Left renal cortex interstitium (tissue), 4 donors: ENCODE data around the gene ZBTB20. TPM values are rescaled to one million over a fixed set of nuclear protein-coding genes. Genes with fewer than 3 reads are reported as not detected.
A peak's percentile ranks its signal among the peaks of the same experiment; 100 is the strongest.

Experiments
- DNase-seq, 4 donors: peaks; one replicate each; pipeline ENCODE4 v3.0.0-alpha.2; 2013; ENCODE audit warnings: low read depth in 4 of 4, low spot score in 2 of 4, missing footprints in 1 of 4
- polyA plus RNA-seq, 4 donors: library from polyadenylated mRNA; unstranded; fragments of 120-200 nt; gene quantifications; one replicate each; pipeline ENCODE4 v1.2.1, GENCODE V29; 2013; ENCODE audit not compliant: insufficient read length in 4 of 4

Gene ZBTB20
- polyA plus RNA-seq, 4 donors = 4.5 to 6.5 (median 5.8) TPM

DNA sequence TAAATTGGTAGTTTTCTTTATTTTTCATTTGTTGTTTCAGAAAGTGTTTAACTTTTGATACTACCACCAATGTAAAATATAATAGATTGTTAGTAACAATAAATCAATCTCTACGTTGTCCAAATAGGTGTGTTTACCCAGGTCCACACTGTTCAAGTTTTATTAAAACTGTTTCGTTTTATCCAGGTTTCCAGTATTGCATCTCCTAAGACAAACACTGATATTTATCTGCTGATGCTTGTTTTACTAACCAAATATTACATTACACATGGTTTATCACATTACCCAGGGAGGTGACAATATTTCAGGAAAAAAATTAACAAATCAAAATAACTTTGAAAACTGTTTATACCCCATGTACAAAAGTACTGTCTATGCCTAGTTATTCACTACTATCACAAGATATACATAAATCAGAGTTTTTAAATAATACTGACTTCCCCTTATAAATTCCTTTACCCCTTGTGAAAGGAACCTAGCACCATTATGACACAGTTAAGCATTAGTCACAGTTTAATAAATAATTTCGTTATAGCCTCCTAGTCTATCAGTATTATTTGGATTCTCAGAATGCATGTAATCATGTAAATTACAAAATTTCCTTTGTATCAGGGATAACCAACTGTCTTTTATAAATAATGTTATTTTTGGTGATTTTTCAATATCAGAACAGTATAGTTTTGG, 205.3 kb downstream of the ZBTB20 start:
- no peak for DNase-seq

DNA sequence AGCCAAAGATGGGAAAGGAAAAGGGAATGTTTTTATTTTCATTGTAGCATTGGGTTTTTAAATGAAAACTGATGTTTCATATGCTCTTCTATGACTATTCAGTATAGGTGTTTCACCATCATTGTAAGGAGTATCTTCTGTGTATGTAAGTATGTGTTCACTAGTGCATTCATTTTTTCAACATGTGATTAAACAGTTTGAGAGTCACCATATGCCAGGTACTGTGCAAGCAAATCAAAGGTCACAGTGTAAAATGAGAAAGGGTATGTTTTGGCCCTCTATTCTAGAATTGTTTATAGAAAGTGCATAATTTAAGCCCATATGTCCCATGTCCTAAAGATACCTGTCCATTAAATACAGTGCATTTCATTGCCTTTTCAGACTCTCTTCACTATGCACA, 207.2 kb downstream of the ZBTB20 start:
- DNase-seq = no peak

DNA sequence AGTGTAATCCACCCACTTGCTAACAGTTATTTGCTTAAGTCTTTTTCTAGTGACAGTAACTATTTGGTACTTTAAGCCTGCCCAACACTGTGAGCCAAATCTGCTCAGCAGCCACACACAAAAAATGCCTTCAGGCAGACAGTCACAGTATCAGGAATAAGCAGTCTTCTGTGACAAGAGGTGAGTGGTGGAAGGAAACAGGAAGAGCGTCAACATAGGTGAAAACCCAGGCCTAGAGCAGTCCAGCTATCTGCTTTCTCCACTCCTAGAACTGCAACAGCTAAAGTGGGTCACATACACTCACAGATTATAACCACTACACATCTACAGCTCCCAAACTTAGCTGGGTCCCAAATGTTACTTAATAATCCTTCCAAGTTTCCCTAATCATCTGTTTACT, 213.7 kb downstream of the ZBTB20 start:
- DNase-seq = no peak

DNA sequence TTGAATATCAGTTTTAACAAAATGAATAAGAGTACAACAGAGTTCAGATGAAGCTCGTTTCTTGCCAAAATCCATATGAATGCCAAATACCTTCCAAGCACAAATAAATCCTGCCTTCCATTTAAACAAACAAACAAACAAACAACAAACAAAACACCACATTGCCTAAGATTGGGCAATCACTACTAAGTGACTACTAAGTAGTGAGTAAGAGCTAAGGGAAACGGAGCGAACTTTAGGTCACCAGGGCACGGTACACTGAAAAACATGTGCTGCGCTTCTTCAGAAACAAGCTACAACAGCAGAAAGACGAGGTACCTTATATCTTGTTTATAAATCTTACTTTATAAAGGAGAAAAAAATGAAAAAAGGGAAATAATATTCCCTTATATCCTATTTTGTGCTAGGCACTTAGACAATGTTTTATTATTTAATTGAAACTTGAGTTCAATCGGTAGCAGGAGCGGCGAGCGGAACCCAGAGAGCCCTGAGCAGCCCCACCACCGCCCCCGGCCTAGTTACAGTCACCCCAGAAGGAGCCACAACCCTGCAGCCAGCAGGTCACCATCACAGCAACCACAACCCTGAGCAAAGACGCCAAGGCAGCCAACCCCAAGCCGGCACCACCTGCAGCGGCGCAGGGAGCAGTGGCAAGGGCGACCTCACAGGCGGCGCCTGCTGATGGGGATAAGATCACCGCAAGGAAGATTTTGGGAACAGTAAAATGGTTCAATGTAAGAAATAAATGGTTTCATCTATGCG, 216.9 kb downstream of the ZBTB20 start:
- no peak for DNase-seq

DNA sequence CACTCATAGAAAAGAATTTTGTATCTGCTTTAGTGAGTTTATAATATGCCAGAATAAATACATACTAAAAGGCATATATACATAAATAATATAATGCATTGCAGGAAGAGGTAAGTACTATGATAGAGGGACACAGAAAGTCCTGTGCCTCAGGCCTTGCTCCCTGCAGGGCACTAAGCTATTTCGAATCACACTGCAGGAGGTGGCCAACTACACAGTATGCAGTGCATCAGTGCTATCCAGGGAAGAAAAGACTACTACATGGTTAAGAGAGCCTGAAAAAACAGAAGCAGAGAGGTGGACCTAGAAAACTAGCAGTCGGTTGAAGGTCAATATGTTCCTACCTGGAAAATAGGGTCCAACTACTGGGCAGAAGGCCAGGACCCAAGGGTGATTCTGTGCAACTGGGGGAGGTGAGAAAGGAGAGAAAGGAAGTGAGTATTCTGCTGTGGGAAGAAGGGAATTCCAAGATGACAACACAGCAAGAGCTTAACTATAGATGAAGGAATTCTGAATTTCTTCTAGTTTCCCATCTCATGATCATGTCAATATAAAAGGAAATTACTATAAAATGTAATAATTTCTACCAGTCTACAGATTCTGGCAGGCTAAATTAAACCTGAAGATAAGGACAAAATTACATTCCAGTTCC, 218.0 kb downstream of the ZBTB20 start:
- no peak for DNase-seq

DNA sequence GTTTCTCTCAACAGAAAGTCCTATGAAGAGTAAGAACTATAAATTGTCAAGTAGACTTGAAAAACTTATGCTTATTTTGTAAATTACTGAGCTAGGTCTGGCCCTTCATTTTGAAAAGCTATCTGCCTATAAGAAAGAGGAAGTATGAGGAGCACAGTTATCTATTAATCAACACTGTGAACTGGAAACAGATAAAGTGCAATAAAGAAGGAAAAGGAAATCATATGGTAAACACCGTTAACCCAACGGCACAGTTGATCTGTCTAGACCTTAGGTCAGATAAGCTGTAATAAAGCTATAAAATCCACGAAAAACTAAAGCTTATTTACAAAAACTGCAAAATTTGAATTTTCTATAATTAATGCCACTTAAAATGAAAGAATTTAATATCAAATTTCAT, 242.5 kb downstream of the ZBTB20 start:
- DNase-seq = no peak

DNA sequence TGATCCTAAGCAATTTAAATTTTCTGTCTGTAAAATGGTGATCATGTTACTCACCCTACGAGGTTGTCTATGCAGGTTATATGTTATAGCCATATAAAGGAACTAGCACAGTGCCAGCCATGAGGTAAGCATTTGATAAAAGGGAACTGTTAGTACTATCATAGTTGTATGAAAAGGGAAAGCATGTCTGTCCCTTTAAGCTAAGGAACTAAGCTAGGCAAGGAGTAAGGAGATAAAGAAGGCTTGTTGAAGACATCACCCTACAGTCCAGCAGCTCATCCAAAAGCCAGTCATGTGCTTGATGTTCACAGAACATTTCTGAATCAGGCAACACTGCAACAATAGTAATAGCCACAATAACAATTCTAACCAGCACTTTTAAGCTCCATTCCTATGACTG, 243.9 kb downstream of the ZBTB20 start:
- DNase-seq = no peak

DNA sequence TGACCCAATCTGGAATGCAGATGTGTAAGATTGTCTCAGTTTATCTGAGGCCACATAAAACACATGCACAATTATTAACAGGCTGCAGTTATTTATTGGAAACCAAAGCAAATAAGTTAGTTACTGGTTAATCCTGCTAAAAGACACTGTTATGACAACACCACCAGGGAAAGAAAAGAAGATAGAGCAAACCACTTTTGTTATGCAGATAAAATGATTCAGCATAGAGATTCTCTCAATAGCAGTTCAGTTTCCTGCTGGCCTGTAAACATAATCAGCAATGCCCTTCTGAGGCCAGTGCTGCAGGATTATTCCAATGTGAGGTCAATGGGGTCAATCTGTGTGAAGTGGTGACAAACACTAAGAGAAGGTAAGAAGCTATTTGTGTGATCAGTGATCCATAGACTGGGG, 244.4 kb downstream of the ZBTB20 start:
- no peak for DNase-seq

DNA sequence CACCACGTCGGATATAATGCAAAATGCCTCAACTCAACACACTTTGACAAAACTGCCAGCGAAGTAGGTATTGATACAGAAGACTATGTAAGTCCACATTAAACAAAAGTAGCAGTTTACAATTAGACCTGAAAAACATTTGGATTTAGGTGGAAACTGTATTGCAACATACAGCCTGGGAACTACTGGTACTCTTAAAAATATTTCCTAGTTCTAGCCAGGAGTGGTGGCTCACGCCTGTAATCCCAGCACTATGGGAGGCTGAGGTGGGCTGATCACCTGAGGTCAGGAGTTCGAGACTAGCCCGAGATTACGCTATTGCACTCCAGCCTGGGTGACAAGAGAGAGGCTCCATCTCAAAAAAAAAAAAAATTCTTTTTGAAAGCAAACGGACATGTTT, 246.2 kb downstream of the ZBTB20 start:
- DNase-seq = no peak

DNA sequence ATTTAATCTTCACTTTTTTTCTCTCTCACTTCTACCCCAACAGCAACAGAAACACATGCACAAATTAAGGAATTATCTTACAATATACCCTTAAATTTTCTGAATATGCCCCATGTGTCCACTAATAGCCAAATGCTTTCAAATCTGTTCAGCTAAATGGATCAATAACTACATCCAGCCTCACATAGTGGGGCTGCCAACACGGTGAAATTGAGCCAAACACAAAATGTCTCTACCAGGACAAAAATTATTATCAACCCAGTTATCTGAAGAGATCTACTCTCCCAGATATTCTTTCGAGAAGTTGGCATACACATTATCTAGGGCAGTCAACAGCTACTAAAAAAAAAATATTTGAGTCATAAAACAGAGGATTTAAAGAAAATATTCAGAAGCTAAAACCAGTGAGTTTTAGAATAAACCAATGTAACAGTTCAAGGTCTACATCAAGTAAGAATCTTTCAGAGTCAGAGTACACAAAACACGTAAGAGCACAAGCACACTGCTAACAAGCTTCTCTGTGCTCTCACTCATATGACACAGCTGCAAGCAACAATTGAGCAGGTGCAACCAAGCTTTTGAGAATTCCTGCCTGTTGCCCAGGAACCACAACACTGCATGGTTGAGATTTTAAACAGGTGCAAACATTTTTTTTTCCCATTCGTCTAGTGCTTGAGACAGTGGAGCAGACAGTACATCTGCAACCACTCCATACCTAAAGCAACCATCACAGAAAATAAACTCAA, 247.7 kb downstream of the ZBTB20 start:
- DNase-seq = peak in 2 of 4 donors; percentile 24 to 47

DNA sequence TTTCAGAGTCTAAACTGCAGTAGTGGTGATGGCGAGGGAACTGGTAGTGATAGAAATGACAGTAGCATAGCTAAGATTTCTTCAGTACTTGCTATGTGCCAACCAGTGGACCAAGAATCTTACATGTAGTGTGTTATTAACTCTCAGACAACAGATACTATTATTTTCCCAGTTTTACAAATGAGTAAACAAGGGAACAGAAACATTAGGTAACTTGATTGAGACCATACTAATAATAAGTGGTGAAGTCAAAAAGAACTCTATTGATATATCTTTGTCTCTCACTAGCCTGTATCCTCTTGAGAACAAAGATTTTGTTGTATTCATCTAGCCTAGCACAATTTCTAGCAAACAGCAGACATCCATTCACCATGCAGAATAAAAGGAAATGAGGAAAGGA, 250.1 kb downstream of the ZBTB20 start:
- no peak for DNase-seq

DNA sequence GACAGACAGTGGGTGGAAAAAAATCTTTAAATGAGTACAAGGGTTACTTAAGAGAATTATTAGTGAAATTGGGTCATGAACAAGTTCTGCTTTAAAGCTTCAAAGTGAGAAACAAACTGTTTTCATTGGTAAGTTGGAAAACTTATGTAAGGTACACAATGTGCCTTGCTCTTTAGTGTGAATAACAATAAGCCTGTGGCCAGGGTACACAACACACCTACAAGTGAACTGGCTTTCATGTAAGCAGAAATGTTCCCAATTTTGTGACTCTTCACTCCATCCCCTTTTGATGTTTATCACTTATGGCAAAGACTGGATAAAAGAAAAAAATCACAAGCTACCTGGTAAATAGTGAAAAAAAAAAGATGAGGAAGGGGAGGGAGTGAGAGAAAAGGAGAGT, 253.7 kb downstream of the ZBTB20 start:
- DNase-seq = no peak

DNA sequence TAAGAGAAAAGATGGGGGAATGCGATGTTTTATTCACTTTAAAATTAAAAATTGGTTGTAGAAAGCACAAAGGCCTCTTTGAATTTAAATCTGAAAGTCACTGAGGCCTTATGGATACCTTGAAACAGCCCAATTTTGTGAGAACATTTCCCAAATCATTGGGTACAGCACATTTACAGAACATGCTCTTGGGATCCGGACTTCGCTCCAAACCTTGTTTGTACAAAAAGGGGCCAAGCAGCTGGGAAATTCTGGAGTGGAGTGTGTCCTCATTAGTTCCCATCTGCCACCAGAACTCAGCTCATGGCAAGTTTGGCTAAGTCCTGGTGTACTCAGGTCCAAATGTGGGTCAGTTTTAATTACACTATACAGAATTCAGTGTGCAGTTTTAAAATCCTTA, 254.2 kb downstream of the ZBTB20 start:
- DNase-seq = no peak

DNA sequence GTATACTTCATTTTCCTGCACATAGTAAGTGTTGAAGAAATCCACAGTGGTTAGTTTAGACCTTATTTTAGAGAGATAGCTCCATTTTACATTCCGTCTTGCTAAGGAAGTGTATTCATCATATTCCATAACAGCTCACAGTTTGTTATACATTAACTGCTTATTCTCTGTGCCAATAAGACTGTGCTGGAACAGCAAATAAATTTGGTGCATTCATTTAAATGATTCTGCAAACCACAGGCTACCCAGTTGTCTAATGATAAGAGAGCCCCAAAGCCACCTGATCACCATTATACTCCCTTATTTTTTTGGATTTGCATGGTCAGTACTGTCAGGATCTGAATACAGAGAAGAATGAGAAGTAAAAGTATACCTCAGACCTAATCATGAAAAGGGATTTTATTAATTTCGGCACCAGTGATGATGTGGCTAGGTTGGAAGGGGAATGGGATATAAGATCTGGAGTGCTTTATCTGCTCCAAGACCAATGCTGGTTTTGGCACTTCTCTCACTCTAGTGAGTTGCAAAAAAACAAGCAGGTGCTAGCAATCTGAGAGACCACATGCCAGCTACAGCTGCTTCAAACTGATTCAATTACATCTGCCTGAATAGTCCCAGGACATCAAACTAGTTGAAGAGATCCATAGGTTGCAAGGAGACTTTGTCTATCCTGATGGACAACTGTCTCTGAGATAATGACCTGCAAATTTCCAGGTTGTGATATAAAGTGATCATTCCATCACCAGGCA, 254.8 kb downstream of the ZBTB20 start:
- no peak for DNase-seq

DNA sequence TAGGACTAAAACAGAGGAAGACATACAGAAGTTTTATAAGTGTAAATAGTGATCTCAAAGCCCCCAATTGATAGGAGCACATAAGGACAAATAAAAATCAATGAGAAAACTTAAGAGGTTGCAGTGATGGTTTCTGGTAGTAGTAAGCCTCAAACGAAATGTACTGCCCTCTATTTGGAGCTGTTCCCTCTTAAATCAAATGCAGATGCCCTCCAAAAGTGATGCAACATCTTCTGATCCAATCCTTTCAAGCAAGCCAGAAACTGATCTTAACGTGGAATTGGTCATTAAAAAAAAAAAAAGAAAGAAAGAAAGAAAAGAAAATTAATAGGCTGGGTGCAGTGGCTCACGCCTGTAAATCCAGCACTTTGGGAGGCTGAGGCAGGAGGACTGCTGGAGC, 259.3 kb downstream of the ZBTB20 start:
- DNase-seq = no peak

DNA sequence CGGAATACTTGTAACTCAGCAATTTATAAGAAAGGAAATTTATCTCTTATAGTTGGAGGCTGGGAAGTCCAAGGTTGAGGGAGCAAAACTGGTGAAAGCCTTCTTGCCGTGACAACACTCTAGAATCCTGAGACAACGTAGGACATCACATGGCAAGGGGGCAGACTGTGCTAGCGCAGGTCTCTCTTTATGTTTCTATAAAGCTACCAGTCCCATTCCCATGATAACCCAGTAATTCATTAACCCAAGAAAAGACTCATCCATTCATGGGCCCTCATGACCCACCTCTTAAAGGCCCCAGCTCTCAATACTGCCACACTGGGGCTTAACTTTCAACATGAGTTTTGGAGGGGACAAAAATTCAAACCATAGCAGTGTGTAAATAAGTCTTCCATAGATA, 260.2 kb downstream of the ZBTB20 start:
- DNase-seq = no peak

DNA sequence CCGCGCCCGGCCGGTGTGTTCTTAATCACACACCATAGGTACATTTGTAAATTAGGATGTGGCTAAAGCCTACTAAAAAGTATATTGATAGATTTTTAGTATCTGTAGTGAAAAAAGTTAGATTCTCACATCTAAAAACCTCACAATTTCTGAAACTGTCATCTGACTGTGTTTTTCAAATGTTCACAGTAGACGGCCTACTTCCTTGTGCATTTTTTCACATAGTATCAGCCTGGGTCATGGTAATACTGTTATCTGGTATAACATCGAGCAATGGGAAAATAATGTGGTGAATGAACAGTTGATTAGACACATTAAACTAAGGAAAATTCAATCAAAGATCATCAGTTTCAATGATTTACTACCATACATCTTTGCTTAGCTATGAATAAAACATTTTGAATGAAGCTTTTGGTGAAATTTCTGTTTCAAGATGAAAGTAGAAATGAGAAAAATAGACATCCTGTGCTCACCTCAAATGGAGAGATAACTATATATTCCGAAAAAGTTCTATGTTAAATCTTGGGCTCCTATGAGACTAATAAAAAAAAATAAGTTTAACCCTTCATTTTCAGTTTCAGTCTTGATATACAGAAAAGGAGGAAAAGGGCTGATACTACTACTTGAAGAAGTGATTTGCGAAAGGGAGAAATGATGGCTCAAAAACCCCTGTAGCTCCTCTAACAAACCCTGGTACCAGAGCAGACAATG, 262.7 kb downstream of the ZBTB20 start:
- DNase-seq = no peak

DNA sequence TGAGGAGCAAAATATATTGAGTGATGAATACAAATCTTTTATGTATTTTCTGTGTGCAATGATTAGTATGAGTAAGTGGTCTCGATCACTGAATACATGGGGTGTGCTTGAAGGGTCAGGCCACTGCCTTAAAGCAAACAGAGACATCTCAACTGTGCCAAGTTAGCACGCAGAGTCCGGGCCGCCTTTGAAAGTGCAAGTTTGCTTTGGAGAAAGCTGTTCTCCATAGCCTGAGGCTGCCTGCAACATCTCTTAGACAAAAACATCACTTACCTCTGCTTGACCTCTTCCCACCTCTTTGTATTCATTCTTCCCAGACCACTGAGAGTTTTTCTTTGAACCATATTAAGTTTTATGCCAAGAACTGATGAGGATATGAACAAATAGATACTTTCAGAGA, 267.0 kb downstream of the ZBTB20 start:
- DNase-seq = no peak

DNA sequence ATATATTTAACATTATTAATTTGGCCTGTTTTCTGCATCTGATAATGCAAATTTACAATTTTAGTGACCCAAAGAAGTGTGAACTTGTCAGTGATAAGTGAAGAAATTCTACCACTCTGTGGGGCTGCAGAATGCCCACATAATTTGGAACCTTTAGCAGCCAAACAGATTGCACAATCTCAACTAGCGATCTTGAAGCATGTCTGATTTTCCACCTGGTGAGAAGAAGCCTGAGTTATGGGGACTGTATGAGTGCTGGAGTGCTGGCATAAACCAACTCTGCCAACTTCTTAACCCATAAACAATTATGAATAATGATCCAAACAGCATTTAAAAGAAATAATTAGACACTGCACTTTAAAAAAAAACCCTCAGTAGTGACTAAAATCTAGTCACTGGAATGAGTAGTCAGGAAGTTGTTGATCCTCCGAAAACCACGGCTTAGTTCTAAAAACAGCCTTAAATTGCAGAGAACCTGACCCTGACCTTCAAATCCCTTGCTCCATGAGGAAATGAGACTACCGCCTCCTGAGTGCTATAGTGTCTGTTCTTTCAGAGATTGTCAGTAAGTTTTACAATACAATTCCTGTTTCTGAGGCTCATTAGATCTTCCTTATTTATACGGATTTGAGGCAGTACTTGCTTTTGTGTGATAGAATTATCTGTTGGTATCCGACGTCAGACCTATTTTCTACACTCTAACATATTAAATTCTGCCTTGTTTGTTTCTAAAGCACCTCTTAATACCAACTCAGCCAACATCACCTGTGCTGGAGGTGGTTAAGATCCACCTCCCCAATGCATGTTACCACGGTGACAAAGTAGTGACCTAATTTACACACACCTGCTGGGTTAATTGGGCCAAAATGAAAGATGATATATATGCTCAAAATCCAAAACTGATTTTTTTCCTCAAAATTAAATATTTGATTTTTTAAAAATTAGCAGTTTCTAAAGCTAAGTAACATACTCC, 267.7 kb downstream of the ZBTB20 start:
- DNase-seq = no peak
